Stimulated activated naive CD4-positive, alpha-beta T cell (primary cell): ENCODE measurements around the gene AHI1.
"Not testable (repeated sequence)": the region's sequence is repeated elsewhere in the genome, so short reads cannot be mapped to it uniquely, and the experiment has no call there.

Experiments used
- DNase-seq, 6 experiments: peaks; one replicate each; lab custom pipeline; 2025; lab: John Stamatoyannopoulos, UW

Gene AHI1

DNA sequence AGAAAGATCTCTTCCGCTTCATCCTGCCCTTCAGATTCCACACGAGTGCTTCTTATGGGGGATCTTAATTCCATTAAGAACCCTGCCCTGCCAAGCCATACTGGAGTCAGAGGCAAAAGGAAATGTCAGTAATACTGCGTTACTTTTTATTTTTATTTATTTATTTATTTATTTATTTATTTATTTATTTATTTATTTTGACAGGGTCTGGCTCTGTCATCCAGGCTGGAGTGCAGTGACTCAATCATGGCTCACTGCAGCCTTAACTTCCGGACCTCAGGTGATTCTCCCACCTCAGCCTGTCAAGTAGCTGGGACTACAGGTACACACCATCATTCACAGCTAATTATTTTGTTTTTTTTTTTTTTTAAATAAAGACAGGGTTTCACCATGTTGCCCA lies 236.9 kb downstream of the AHI1 start:
- no peak for DNase-seq

DNA sequence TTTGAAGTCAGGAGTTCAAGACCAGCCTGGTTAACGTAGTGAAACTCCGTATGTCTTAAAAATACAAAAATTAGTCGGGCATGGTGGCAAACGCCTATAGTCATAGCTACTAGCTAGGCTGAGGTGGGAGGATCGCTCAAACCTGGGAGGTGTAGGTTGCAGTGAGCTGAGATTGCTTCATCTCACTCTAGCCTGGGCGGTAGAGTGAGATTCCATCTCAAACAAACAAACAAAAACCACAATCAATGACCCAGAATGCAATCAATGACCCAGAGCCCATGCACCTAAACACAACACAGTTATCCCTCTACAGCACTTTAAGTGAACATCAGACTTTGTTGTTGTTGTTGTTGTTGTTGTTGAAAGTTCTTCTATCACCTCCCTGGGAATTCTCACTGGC lies 238.6 kb downstream of the AHI1 start:
- no peak for DNase-seq

DNA sequence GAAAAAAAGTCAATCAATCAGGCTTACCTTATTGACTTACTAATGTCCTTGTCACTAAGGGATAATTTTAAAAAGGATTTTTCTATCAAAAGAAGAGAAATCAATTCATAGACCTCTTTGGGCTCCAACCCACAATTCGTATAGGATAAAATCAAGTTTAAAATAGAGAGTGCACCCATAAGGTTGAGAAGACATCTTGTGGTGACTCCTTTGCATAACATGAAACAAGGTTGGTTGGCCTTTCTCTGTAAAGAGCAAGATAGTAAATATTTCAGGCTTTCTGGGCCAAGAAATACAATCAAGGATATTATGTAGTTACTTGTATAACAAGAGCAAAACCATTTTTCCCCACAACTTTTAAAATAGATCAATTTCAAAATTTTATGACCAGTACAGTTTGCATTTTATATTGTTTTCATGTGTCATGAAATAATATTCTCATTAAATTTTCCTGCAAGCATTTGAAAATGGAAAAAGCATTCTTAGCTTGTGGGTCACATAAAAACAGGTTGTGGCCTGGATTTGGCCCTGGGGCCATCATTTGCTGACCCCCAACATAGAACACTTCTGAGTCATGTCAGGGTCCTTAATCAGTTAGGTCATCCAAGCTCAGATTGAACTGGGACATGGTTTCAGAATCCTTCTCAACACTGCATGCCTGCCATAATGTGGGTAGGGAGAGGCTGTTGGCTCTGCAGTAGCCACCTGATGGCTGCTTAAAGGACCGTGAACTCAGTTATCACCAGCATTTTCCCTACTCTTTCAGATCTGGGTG lies 239.7 kb downstream of the AHI1 start:
- no peak for DNase-seq

DNA sequence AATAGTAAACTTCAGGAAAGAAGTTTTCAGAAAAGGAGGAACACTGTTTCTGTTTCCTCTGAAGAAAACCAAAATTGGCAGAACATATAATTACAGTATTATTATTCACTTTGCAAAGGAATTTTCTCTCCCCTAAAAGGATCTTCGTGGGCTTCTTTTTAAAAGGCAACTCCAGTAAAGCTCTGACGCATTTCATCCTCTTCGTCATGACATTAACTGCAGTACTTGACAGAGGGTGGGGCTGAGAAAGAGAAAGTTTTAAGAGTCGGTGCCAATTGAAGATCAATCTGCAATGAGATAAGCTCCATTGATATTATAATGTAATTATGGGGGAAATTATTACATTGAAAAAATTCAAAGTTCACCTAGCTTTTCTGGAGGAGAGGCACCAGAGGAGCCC lies 240.7 kb downstream of the AHI1 start:
- no peak for DNase-seq

DNA sequence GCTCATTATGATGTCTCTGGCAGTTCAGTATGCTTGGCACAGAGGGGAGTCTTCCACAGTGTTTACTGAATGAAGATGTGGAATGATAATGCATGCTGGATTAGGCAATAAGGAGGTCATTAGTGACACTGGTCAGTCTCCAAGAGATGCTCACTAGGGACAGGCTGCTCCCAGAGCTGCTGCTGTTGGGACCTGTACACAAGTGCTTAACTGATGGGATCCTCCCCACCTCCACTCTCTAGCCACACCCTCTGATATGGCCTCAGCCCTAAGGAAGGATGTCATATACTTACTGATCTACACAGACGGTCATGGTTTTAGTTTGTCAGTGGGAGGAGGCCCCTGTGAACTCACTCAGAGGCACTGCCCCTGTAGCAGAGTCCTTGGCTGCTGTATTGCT lies 243.1 kb downstream of the AHI1 start:
- no peak for DNase-seq

DNA sequence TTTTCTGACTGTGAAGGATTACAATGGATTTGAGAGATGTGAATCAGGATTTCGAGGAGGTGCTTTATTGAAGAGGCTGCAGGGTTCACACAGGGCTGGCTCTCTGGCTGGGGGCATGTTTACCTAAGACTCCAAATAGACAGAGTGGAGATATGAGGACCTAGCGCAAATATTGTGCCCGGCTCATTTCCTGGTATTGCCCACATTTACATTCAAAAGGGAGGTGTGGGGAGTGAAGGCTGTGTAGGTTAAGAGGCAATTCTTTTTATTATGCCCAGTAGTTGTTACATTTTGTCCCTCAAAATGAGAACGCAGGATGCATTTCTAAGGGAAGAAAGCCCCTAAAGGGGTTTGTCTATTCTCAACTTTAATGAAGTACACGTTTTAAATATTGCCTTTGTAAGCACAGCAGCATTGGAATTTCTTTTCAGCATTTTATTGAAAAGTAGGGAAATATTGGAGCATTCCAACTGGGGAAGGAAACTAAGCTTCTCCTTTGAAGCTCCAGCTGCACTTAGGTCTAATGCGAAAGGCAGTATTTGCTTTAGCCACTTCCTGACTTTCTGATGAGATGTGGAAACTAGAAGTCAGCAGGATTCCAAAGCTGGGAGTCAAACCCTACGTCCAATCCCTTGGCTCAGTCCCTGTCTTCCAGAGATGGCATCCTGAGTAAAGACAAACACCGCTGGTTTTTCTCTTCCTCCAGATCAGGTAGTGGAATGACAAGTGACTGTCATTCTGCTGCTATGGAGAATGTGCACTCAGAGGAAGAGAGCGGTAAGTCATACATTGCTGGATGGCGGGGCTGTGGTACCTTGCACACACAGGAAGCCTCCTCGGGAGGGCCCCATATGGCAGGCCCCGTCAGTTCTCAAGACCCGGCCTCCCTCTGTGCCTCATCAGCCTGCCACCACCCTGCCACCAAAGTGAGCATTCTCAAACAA lies 245.8 kb downstream of the AHI1 start:
- no peak for DNase-seq

DNA sequence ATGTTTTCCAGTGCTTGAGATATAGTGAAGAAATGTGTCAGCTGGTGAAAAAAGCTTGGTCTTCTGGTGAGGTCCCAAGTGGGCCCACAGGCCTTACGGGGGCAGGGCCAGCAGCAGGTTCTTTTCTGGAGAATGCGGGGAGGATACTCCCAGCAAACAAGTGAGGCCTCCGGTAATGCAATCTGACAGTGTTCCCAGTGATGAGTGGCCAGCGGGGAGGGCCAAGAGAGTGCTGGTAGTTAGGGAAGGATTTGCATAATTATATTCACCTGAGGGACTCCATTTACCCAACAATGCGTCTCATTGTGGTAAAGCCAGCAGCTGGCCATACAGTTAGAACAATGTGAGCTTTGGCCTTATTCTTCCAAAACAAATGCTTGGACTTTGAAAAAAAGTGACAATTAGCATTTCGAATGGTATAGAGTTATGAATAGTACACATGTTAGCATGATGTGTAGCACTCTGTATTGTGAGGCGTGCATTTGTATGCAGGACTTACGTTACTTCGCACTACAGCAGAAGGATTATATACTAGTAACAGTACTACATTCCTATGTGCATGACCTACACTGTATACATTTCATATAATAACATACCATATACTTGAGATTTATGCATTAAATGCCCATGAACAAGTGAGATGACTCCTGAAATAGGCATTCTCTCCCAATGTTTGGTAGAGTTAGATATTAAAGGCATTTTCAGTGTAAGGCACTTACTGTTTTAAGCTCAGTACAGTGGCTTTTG lies 246.6 kb downstream of the AHI1 start:
- DNase-seq: no peak

DNA sequence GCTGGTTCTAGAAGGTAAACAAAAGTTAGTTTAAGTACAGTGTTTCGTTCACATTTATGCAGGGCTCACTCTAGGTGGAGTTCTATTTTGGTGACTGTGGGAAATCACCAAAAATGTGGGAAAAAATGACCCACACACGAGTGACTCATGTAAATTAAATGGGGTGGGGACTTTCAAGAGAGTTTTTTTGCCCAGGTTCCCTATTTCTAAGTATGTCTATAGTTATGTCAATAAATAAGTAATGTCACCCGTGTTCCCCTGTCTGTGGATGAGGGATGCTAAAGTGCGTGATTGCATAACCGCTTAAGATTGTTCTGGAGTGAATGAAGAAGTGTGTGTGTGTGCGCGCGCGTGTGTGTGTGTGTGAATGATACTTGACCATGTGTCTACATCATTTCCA lies 247.3 kb downstream of the AHI1 start:
- no peak for DNase-seq

DNA sequence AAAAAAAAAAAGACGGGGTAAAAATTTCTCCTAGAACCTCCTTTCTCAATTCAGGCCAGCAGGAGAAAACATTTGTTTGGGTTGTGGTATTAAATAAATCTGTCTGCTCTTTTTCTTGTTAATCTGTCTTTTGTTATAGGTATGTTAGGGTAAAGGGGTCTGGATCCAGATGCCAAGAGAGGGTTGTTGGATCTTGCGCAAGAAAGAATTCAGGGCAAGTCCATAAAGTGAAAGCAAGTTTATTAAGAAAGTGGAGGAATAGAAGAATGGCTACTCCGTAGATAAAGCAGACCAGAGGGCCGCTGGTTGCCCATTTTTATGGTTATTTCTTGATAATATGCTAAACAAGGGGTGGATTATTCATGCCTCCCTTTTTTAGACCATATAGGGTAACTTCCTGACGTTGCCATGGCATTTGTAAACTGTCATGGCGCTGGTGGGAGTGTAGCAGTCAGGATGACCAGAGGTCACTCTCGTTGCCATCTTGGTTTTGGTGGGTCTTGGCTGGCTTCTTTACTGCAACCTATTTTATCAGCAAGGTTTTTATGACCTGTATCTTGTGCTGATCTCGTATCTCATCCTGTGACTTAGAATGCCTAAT lies 251.0 kb downstream of the AHI1 start:
- not testable (repeated sequence) for DNase-seq

DNA sequence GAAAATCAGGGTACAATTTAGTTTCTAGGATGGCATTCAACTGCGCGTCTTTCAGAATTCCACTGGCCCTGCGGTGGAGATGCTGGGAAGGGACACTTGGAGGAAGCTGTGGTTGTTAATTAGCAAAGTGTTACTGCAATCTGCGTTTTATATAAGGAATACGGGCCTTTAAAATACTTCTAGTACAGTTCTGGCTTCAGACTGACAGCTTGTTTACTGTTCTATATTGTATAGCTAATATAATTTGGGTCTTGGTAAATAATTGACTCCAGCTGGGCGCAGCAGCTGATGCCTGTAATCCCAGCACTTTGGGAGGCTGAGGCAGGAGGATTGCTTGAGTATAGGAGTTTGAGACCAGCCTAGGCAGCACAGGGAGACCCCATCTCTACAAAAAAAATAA lies 252.7 kb downstream of the AHI1 start:
- DNase-seq: no peak

DNA sequence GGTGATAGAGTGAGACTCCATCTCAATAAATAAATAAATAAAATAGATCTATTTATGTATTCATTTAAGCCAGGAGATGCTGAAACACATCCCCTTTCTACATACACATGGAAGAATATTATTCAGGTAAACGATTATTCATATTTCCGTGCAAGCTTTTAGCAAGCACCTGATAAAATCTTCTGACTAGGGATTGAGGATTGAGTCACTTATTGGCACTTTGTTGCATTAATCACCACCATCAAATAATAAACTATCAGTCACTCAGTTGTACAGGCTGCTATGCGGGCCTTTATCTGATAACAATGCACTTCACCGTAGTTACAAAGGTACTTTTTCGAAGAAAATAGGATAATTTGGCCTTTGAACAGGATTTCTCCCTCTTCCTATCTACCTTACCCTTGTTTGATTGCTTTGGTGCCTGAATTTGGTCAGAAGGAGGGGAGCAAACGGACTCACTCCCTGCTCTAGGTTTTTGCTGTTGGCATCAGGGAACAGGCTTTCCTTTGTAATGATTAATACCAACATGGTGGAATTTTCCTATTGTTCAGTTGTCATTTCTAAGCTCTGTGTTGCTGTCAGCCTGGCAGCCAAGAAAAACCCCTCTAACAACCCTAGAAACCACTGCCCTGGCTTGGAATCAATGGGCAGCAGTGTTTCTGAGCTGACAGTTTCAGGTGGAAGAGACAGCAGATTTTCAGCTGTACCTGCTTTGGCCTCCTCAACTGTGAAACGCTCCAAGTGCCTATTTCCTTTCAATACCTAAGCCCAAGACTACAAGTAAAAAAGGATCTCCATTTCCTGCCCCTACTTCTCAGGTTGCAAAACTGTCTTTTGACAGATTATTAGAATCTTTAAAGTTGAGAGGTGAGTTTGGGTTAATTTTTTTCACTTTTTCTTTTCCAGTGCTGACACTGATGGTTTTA lies 253.4 kb downstream of the AHI1 start:
- DNase-seq: no peak

DNA sequence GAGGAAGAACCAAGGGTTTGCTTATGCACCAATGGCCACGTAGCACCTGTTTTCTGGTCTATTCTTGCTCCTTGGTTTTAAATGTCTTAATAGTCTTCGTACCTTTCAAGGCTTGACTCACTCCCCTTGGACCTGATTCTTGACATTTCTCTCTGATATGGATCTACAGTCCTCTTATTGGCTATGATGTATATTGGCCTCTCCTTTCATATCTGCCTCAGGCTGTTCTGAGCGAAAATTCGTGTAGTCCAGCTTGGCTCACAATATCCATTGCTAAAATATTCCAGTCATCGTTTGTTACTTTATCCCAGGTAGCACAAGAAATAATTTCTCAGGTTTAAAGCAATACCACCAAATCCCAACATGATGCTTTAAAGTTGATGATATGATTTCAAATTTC lies 256.8 kb downstream of the AHI1 start:
- no peak for DNase-seq

DNA sequence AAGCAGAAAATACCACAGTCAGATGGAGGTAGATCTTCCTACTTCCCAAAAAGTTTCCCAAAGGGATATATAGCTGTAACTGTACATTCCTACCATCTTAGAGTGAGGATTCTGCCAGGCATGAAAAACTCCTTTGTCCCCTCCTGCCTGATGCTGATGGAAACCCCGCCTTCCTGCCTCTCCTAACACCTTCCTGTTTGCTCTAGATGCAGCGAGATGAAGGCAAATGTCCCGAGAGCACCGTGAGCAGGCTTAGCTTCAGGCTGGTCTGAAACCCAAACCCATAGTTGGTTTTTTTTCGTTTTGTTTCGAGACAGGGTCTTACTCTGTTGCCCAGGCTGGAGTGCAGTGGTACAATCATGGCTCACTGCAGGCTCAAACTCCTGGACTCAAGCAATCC lies 260.8 kb downstream of the AHI1 start:
- no peak for DNase-seq

DNA sequence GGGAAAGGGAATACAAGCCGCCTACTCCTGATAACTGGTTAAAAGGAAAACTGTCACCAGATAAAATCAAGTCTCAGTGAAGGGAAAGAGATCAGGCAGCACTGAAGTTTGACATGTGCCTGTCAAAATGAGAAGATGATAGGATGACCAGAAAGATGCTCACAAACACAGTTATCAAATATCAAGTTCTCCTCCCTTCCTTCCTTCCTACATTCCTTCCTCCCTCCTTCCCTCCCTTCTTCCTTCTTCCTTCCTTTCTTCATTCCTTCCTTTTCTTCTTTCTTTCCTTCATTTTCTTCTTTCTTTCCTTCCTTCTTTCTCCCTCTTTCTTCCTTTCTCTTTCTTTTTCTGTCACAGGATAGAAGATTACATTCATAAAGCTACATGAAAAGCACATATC lies 261.2 kb downstream of the AHI1 start:
- DNase-seq: no peak

DNA sequence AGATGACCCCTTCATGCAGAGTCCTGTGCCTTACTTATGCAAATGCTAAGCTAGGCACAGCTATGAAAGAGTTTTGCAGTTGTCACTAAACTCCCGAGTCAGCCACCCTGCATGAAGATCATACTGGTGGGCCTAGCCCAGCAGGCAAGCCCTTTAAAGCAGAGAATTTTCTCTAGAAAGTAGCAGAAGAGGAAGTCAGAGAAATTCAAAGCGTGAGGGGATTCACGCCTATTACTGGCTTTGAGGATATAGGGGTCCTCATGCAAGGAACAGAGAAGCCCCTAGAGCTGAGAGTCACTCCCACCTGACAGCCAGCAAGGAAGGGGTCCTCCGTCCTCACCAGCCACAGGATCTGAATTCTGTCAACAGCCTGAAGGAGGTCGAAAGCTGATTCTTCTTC lies 261.8 kb downstream of the AHI1 start:
- no peak for DNase-seq

DNA sequence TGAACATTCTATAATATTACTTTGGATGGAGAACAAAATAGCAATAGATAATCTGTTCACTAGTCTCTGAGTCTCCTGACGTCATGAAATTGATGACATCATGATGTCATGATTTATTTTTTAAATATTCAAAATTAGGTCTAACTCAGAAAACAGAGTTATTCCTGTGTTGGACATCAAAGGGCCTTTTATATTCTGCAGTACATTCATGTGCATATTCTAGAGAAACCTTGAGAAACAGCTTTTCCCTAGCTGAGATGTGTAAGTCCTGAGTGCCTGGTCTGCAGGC lies 263.1 kb downstream of the AHI1 start:
- no peak for DNase-seq

DNA sequence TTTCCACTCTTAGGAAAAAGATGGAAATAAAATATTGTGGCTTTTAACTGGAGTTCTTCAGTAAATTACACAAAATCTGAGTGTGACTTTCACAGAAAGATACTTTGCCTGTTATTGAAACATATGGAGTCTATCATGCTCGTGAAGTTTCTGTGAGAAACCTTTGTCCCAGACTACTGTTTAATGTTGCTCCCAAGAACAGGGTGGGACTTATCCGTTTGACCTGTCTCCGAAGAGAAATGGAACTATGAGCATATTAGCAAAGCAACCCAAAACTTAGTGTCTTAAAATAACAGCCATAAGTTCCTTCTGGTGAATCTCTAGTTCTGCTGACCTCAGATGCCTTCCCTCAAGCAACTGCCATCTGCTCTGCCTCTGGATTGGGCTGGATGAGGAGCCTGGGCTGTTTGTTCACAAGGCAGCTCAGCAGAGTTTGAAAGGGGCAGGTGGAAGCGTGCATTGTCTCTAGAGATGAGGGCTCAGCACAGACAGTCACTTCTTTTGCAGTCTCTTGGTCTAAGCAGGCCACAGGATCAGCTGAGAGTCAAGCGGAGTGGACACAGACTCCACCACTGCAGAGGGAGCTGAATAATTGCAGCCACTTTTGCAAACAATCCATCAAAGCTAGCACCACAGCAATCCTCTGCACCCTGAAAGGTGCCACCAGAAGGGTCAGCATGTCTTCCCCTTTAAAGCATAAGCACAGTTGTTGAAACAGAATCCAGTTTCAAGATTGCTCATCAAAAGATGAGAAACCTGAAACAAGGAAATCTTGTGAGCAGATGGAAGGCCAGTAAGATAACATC lies 263.7 kb downstream of the AHI1 start:
- DNase-seq: no peak
